A204.1 (cell line): ENCODE measurements around the gene MAGI1.
"Not testable (repeated sequence)": the region's sequence is repeated elsewhere in the genome, so short reads cannot be mapped to it uniquely, and the experiment has no call there.

Experiments
- FAIRE-seq: peaks from 2 replicates; lab custom pipeline; 2012; peaks lifted over from hg19 to GRCh38; lab: Jason Lieb, UNC

The MAGI1 gene

DNA sequence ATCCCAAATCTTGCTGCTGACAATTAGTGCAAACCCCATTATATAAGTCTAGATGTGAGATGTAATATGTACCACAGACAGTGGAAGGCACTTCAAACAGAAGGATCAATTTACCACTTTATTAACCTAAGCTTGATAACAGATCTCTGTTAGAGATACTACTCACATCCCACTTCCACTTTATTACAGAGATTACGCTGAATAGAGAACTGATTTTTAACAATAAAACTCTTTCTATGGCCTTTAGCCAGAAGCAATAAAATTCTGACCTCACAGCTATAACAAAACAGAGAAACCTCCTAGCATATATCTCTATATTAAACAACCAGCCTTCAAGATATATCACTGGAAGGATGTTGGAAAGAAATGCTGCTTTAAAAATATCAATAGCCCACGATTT lies 517.7 kb downstream of the MAGI1 start:
- FAIRE-seq = no peak

DNA sequence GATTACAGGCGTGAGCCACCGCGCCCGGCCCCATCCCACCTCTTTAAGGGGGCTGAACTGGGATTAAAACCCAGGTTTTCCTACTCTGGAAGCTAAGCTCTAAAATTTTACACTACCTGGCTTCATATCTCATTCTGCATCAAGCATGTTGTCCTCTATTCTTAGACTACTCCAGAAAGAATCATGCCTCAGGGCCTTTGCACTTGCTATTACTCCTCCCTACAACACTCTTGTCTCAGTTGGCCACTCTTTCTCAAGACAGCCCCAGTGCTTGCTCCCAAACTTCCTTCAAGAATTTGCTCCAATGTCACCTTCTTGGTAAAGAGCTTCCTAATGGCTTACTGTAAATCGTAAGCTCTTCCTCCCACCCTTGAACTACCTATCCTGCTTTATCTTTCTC lies 521.7 kb downstream of the MAGI1 start:
- FAIRE-seq = no peak

DNA sequence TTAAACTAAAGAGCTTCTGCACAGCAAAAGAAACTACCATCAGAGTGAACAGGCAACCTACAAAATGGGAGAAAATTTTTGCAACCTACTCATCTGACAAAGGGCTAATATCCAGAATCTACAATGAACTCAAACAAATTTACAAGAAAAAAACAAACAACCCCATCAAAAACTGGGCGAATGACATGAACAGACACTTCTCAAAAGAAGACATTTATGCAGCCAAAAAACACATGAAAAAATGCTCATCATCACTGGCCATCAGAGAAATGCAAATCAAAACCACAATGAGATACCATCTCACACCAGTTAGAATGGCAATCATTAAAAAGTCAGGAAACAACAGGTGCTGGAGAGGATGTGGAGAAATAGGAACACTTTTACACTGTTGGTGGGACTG lies 524.4 kb downstream of the MAGI1 start:
- not testable (repeated sequence) for FAIRE-seq

DNA sequence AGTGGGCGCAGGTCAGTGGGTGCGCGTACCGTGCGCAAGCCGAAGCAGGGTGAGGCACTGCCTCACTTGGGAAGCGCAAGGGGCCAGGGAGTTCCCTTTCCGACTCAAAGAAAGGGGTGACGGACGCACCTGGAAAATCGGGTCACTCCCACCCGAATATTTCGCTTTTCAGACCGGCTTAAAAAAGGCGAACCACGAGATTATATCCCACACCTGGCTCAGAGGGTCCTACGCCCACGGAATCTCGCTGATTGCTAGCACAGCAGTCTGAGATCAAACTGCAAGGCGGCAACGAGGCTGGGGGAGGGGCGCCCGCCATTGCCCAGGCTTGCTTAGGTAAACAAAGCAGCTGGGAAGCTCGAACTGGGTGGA lies 529.3 kb downstream of the MAGI1 start:
- not testable (repeated sequence) for FAIRE-seq

DNA sequence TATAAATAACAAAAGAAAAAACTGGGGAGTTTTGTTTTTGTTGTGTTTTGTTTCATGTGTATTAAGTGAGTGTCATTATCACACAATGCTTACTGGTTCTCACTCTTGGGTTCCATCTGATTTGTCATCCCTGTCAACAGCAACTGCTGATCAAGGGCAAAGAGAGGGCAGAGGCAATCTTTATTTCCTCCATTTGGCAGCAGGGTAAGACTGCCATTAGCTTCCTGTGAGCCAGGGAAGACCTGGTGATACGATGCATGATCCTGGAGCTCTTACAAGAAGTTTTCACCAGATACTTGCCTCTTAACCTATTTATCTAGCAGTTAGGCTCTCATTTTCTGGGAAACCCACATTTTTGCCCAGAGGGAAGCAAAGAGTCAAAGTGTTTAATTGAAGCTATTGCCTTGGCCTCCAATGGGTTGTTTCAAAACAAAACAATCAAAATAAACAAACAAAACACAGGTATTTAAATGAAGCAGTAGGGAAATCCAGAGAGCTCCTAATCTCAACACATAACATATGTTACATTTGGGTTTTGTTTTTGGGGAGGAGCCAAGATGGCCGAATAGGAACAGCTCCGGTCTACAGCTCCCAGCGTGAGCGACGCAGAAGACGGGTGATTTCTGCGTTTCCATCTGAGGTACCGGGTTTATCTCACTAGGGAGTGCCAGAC lies 529.8 kb downstream of the MAGI1 start:
- FAIRE-seq = no peak

DNA sequence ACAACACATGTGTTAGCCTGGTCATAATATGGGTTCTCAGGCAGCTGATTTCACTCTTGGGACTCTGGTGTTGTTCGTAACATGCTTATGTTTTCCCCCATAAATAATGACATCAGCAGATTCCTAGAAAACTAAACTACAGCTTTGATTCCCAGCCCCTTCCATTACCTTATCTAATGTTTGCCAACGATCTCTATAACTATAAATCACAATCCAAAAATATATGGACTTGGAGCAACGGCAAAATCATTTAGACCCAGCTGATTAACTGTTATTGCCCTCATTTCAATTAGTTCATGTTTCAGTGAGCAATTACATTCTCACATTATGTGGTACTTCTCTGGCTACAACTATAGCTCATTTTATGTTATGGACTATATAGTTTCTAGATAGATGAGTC lies 531.3 kb downstream of the MAGI1 start:
- FAIRE-seq = no peak

DNA sequence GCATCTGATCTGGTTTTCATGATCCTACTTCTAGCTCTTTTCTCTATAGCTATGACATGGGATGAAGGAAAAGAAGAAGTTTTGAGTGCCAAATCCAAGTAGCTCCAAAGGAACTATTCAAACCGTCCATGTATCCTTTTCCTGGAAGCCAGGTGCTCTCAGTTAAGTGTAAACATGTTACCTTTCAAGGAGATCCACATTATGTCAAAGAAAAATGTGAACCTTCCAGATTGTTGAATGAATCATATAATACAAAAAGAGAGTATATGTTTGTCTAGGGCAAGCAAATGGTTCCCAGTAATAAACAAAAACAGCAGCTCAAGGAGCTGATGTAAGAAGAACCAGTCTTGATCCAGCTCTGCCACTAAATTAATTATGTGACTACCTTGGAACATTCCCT lies 534.9 kb downstream of the MAGI1 start:
- FAIRE-seq = no peak

DNA sequence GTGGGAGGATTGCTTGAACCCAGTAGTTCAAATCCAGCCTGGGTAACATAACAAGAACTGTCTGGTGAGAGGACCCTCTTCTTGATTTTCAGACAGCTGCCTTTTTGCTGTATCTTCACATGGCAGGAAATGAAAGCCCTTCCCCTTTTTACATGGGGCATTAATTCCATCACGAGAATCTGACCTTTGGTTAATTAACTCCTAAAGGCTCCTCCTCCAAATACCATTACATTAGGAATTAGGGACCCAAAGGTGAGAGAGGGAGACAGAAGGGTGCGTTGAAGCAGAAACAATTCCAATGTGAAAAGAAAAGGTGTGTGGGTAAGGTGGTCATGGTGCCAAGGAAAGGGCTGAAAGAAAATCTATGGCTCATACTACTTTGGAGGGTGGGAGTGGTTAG lies 536.2 kb downstream of the MAGI1 start:
- FAIRE-seq = no peak

DNA sequence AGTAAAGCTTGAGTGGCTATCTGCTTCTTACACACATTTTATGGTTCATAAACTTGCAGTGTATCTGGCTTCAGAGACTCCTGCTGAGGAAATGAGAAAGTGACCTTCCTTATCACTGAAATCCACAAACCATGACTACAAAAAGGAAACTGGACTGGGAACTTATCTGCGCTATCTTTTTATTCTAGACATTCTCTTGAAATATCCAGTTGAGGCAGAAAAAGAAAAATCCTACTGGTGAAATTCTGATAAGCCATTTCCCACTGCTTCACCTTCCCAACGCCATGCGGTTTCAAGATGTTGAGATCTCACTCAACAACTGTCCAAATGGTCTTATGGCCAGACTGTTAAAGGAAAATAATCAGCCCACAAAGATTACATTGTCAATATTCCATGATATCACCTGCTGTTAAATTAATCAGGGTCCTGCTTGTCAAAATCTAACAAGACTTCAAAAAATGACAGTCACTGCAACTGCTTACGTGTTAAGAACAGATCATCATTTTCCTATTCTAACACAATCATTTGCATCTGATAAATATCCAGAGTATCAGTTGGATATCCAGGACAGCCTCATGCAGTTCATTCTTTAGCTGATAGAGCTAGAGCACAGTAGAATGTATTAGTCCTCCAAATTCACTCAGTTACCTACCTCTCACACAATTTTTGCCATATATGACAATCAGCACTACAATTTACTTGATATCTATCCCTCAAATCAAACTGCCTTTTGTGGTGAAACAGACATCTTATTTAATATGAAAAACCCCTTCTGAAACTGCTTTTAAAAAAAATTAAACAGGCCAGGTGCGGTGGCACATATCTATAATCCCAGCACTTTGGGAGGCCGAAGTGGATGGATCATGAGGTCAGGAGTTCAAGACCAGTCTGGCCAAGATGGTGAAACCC lies 538.1 kb downstream of the MAGI1 start:
- no peak for FAIRE-seq

DNA sequence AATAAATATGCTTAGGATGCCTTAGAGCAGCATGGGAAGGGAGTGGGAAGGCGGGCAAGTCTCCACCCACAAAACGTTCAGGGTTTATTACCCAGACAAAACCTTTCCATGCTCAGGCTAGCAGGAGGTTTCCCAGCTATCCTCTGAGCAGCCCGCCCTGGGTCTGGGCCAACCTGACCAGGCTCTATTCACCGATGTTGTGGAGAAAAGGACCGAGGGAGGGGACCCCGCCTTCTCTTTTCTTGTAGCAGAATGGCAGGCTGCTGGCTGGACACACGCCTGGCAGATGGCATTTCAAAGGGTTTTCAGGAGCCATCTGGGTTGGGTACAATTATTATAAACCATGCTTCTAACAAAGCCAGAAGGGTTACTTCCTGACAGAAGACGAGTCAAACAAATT lies 540.9 kb downstream of the MAGI1 start:
- FAIRE-seq = no peak

DNA sequence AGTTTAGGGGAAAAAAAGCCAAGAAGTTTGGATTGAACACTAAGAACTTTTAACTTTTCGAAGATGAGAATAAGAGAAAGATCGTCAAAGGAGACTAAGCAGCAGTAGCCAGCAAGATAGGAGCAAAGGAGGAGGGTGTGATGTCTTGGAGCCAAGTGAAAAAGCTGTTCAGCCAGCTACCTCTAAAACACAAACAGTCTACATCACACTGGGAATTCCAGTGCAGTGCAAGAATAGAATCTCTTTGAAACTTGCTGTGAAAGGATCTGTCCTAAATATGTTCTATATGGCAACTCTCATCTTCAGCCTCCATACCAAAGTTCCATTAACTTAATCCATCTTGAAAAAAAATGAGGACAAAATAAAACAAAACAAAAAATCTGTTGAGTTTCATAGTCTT lies 541.5 kb downstream of the MAGI1 start:
- no peak for FAIRE-seq

DNA sequence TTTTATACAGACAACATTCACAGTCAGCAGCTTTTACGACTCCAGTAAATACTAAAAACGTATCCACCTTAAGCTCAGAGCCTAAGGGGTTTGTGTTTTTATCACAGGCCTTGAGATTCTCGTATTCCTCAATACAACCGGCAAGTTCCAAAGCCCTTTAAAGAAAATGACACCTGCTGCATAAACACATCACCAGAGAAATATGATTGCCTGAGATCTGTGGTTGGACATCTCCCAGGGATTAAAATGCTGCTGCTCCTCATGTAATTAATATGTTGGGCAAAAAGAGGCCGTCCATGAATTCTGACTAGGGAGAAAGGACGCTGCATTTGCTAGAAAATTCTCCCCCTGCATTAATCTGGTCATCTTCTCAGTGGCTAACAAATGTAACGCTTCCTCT lies 544.8 kb downstream of the MAGI1 start:
- no peak for FAIRE-seq

DNA sequence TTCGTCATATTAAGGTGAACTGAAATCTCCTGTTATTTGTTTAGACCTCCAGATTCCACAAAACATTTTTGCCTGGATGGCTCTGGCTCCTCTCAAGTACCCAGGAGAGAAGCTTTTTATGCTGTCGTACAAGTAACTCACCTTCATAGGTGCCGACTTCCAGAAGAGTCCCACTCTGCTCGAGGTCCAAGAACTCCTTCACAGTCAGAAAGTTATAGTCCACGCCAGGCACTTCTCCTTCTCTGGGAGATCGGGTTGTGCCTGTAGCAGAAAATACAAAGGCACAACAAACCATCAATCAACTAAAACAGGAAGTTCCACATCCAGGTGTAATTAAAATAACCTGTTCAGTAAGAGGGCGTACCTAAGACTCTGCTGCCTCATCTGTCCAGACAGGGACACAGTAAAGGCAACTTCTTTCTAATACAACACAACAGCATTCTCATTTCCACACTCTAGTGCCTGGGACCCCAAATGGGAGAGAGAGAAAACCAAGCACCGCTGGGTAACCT lies 545.3 kb downstream of the MAGI1 start:
- FAIRE-seq = no peak

DNA sequence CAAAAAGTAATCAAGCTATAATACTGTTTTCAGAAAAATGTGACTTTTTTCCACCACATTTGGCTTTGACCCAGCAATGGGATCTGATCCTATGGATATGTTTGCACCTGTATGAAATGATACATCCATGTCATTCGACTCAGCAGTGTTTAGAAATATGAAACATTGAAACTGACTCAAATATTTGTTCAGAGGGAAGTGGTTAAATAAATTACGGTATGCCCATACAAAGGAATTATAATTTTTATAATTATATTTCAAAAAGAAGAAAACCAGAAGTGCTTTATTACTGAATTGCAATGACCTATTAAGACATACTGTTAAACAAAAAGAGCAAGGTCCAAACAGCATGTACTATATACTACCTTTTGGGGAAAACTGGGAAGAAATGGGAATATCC lies 546.5 kb downstream of the MAGI1 start:
- FAIRE-seq = no peak

DNA sequence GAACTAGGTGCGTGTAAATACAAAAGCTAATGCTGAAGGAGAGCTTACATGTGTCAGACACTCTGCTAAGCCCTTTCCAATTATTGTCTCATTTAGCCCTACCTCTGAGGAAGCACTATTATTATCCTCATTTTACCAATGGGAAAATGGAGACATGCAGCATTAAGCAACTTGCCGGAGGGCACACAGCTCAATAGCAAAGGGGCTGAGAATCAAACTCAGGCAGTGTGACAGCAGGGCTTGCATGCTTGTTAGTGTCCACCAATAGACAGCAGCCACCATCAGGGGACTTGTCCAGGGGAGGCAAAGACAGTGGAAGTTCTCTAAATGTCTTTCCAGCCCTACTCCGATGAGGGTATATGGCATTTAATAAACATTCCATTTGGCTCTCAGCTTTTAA lies 548.6 kb downstream of the MAGI1 start:
- FAIRE-seq = no peak

DNA sequence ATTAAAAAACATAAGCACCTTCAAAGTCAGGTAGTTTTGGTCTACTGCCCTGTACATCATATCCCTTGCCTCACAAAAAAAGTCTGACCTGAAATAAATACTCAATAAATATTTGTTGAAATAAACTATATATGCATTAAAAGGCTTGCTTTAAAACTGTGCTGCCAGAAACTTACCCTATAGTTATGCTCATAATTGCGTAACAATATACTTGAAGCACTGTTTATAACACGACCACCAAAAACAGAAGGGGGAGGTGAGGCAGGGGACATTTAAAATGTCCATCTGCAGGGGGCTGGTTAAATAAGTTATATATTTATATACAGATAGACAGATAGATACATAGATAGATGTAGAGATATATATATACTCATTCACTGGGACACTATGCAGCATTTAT lies 549.5 kb downstream of the MAGI1 start:
- no peak for FAIRE-seq

DNA sequence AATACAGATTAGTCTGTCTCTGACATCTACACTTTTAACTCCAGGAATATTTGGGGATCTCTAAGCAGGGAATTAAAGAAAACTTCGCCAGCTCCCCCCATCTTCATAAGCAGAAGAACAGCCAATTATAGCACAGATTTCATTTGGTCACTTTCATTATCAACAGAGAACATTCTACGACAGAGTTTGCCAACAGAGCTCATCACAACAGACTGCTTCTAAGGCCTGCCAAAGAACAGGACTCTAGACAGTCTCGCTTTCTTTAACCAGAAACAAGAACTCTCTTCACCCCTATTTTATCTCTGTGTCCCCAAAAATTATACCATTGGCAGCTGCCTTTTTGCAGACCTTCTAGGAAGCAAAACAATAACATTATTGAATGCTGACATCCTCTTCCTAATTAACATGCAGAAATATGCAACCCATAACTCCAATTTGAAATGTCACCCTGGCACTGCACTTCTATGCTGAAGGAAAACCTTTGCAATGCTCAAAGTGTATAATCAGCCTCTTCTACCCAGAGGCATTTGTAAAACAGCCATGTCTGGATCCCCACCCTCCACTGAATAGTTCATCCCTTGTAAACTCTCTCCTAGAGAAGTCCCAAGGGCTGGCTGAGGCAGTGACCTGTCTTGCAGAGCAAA lies 552.8 kb downstream of the MAGI1 start:
- no peak for FAIRE-seq

DNA sequence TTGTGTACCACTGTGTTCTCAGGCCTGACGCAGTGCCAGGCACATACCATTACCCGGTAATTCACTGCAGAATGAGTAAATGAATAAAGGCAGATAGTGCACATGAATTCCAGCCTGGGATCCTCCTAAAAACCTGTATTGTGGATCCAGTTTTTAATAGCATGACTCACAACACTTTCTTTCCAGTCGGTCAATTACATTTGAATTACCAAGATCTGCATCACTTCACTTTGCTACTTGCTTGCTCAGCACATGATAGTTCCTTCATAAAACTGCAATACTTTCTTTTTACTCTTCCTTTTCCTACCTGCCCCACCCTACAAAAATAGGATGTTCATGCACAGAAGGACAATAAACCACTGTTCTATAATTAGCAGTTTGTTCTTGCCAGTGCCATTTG lies 553.8 kb downstream of the MAGI1 start:
- no peak for FAIRE-seq

DNA sequence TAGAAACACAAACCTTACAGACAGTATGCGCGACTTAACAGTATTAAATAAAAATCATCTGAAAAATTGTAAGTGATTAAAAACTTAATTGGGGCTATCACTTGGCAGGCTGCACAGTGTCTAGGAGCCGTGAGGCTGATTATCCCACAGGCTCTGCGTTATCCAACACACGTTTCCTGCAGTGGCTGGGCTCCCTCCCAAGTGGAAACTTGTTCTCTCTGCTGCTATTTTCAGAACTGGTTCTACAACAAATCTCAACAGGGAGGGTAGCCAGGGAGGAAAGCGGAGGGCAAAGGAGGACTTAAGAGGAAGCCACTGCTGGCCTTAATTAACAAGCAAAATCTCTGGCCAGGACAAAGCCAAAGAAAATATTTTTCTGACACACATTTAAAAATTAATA lies 555.2 kb downstream of the MAGI1 start:
- FAIRE-seq = no peak

DNA sequence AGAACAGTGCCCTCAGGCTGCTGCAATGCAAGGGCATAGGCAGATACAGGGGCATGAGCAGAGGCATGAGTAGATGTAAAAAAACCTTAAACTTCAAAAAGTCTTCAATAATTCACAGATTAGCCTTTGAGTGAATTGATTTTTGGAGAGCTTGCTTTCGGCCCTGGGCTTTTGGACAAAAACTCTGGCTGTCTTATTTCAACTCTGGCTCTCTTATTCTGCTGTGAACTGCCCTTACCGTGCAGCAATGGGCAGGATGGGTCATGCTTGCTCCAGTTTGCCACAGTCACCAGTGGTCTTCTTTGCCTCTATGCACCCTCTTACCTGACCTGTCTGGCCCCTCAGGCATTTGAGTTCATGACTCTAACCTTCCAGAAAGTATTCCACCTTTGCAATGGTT lies 555.7 kb downstream of the MAGI1 start:
- no peak for FAIRE-seq

DNA sequence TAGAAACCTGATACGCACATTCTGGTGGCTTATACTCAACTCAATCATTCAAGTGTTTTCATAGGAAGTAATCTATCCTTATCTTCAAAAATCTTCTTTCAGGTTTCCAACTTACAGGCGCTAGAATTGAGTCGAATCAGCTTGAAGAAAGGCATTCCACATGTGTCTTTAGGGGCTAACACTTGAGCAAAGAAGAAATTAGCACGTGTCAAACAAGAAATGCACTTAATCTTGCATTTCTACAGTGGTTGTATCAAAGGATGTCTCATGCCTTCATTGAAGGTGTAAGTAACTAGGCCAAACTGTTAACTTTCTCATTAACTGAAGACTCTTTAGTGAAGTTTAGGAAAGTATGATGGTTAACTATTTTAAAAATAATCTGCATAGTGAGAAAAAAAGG lies 557.6 kb downstream of the MAGI1 start:
- no peak for FAIRE-seq

DNA sequence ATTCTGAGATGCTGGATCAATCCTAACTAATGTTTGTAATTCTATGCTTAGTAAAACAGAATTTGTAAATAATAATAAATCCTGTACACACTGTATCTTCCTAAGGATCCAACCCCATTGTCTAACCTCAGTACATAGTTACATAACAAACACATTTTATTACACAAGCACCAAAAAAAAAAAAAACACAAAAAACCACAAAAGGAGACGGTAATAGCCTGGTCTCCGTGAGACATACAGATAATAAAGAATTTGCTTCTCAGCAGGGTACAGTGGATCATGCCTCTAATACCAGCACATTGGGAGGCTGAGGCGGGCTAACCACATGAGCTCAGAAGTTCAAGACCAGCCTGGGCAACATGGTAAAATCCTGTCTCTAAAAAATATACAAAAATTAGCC lies 558.7 kb downstream of the MAGI1 start:
- no peak for FAIRE-seq
